Natural killer cell (primary cell): ENCODE measurements around the gene TIRAP. TPM values are rescaled to one million over a fixed set of nuclear protein-coding genes. Genes with fewer than 3 reads are reported as not detected.

ENCODE experiments used
- ATAC-seq, 3 donors: fragments of 150-1000 bp in 2 of 3; fragments of 200-7000 bp in 1 of 3; cut with Tn5 transposase; 1 replicate in 1 of 3; 2 replicates in 2 of 3; pipeline ENCODE4 v1.10.0; 2021; ENCODE audit warnings: mild to moderate bottlenecking in 2 of 3, moderate library complexity in 2 of 3
- DNase-seq, 2 donors: peaks; one replicate each; pipeline versions ENCODE4 v3.0.0 to v3.0.0-alpha.2; 2013 to 2021; ENCODE audit warnings: mixed read lengths in 1 of 2
- H3K27ac ChIP-seq: one replicate; pipeline ENCODE4 v1.5.1; 2013; ENCODE audit warnings: mild to moderate bottlenecking, low read length
- H3K27me3 ChIP-seq: one replicate; pipeline ENCODE4 v1.6.1; 2013; ENCODE audit warnings: low read length; ENCODE audit not compliant: control insufficient read depth, insufficient read depth
- H3K36me3 ChIP-seq: one replicate; pipeline ENCODE4 v1.6.1; 2013; ENCODE audit warnings: low read length; ENCODE audit not compliant: control insufficient read depth, insufficient read depth
- H3K4me1 ChIP-seq: one replicate; pipeline ENCODE4 v1.6.1; 2013; ENCODE audit warnings: low read length; ENCODE audit not compliant: control insufficient read depth, insufficient read depth
- H3K4me3 ChIP-seq: one replicate; pipeline ENCODE4 v1.5.1; 2013; ENCODE audit warnings: low read length
- H3K9me3 ChIP-seq: one replicate; pipeline ENCODE4 v1.6.1; 2013; ENCODE audit warnings: low read length; ENCODE audit not compliant: control insufficient read depth, insufficient read depth
- H3K27ac Mint-ChIP-seq, 2 donors: one replicate each; pipeline ENCODE4 v1.8.0; 2022; ENCODE audit warnings: mild to moderate bottlenecking in 2 of 2, mixed read lengths in 2 of 2, moderate library complexity in 1 of 2
- H3K27me3 Mint-ChIP-seq, 2 donors: one replicate each; pipeline ENCODE4 v1.8.0; 2022; ENCODE audit warnings: low read depth in 2 of 2, mixed read lengths in 2 of 2
- H3K36me3 Mint-ChIP-seq: one replicate; pipeline ENCODE4 v1.8.0; 2022; ENCODE audit warnings: mixed read lengths
- H3K4me1 Mint-ChIP-seq, 2 donors: one replicate each; pipeline ENCODE4 v1.8.0; 2022; ENCODE audit warnings: mixed read lengths in 2 of 2
- H3K4me3 Mint-ChIP-seq: one replicate; pipeline ENCODE4 v1.8.0; 2022; ENCODE audit warnings: mild to moderate bottlenecking, moderate library complexity, mixed read lengths
- H3K9me3 Mint-ChIP-seq, 2 donors: one replicate each; pipeline ENCODE4 v1.8.0; 2022; ENCODE audit warnings: mixed read lengths in 2 of 2
- CTCF ChIP-seq: fragments of 200-600 bp; IDR thresholded peaks from one replicate; pipeline ENCODE4 v1.8.0; 2022; ENCODE audit warnings: antibody characterized with exemption
- WGBS: methylation state at CpG from one replicate; pipeline ENCODE4 v1.1.7; 2013; ENCODE audit warnings: missing lambda C conversion rate; ENCODE audit not compliant: insufficient coverage; 5-methylcytosine and 5-hydroxymethylcytosine counted together
- intact Hi-C: fragments of 100-400 bp; cut with micrococcal nuclease; formaldehyde crosslinking; loops from one replicate; pipeline ENCODE4 v1.14.2; 2022
- total RNA-seq, 4 donors: library from RNA; stranded (reverse); fragments of 120-200 nt in 1 of 4; gene quantifications; one replicate each; pipeline versions ENCODE4 v1.2.3 to v1.2.4, GENCODE V29; 2013 to 2022

TIRAP gene
- total RNA-seq, 3 donors from 2014 or later (not counting 1 experiment from before 2014, with no cell fraction given), result 14.5 to 24.0 (median 19.5) TPM

- Mint-ChIP-seq H3K4me3 (no peak overlapping the region), H3K9me3 (no peaks in the 10 kb centered on the region), H3K4me1 (peaks cover 44 to 58% of the 10 kb centered on the region in 2 donors), H3K27me3 (no peaks in the 10 kb centered on the region), H3K36me3 (no peaks in the 10 kb centered on the region), H3K27ac (peak overlapping the region; percentile 88 to 97)
- peaks cover 31% of the 10 kb centered on the region for H3K36me3 ChIP-seq
- intact Hi-C loops, result no loop called here
- DNase-seq (no peak), ATAC-seq (no peak)
- no peak overlapping the region for H3K4me3 ChIP-seq
- peaks cover 37% of the 10 kb centered on the region for H3K4me1 ChIP-seq
- no peaks in the 10 kb centered on the region for H3K27me3 ChIP-seq
- no peak for TF ChIP-seq CTCF
- H3K9me3 ChIP-seq, result no peaks in the 10 kb centered on the region
- 98% methylated on average over 7 of the region's 7 CpGs for WGBS
- H3K27ac ChIP-seq, result no peak overlapping the region
Observed at GRCh38 chr11:126338346-126339055, 55.6 kb downstream of the TIRAP start.

GRCh38 chr11:126339073-126339862, 56.4 kb downstream of the TIRAP start:
- 95% methylated on average over 15 of the region's 15 CpGs for WGBS
- Histone ChIP-seq H3K27ac (no peak overlapping the region), H3K4me3 (no peak overlapping the region), H3K36me3 (peaks cover 36% of the 10 kb centered on the region), H3K27me3 (no peaks in the 10 kb centered on the region), H3K4me1 (peaks cover 31% of the 10 kb centered on the region), H3K9me3 (no peaks in the 10 kb centered on the region)
- peaks cover 37 to 56% of the 10 kb centered on the region in 2 donors for H3K4me1 Mint-ChIP-seq
- intact Hi-C loops, result no loop called here
- DNase-seq, result no peak
- H3K9me3 Mint-ChIP-seq, result no peaks in the 10 kb centered on the region
- H3K27ac Mint-ChIP-seq, result peak overlapping the region; percentile 88 to 97
- no peaks in the 10 kb centered on the region for H3K27me3 Mint-ChIP-seq
- H3K36me3 Mint-ChIP-seq, result no peaks in the 10 kb centered on the region
- no peak overlapping the region for H3K4me3 Mint-ChIP-seq
- TF ChIP-seq CTCF, result no peak
- ATAC-seq, result no peak

- peaks cover 32 to 57% of the 10 kb centered on the region in 2 donors for H3K4me1 Mint-ChIP-seq
- no peak for DNase-seq
- no peaks in the 10 kb centered on the region for H3K9me3 Mint-ChIP-seq
- peaks cover 37% of the 10 kb centered on the region for H3K36me3 ChIP-seq
- no peaks in the 10 kb centered on the region for H3K9me3 ChIP-seq
- 94% methylated on average over 11 of the region's 11 CpGs for WGBS
- ATAC-seq, result no peak
- no peak for TF ChIP-seq CTCF
- peak overlapping the region; percentile 88 to 97 for H3K27ac Mint-ChIP-seq
- H3K27ac ChIP-seq, result no peak overlapping the region
- H3K36me3 Mint-ChIP-seq, result no peaks in the 10 kb centered on the region
- H3K27me3 ChIP-seq, result no peaks in the 10 kb centered on the region
- intact Hi-C loops, result no loop called here
- no peak overlapping the region for H3K4me3 ChIP-seq
- no peaks in the 10 kb centered on the region for H3K27me3 Mint-ChIP-seq
- H3K4me1 ChIP-seq, result peaks cover 24% of the 10 kb centered on the region
- H3K4me3 Mint-ChIP-seq, result no peak overlapping the region
Observed at GRCh38 chr11:126339863-126340434, 57.1 kb downstream of the TIRAP start.
